B cell (primary cell): ENCODE measurements around the gene C3orf49. TPM values are rescaled to one million over a fixed set of nuclear protein-coding genes. Genes with fewer than 3 reads are reported as not detected.

Experiments
- ATAC-seq: fragments of 200-7000 bp; cut with Tn5 transposase; one replicate; pipeline ENCODE4 v1.10.0; 2021; ENCODE audit warnings: low read depth, mild to moderate bottlenecking, moderate number of reproducible peaks, moderate library complexity
- CTCF ChIA-PET: fragments of 350-600 bp; sonication (Branson Sonifier 250); formaldehyde crosslinking; loops from one replicate; lab custom pipeline; 2021; ENCODE audit warnings: antibody characterized with exemption, inconsistent platforms; lab: Charles Lee
- POLR2A ChIA-PET: fragments of 350-600 bp; sonication (Branson Sonifier 250); formaldehyde crosslinking; loops from one replicate; lab custom pipeline; 2021; ENCODE audit warnings: antibody characterized with exemption; lab: Charles Lee
- DNase-seq: peaks from one replicate; pipeline ENCODE4 v3.0.0; 2013
- H2AFZ ChIP-seq: 2 replicates; pipeline ENCODE4 v1.6.1; 2012; ENCODE audit warnings: mild to moderate bottlenecking, low read depth, low read length; ENCODE audit not compliant: insufficient read depth, poor library complexity, severe bottlenecking
- H3K27ac ChIP-seq, 2 donors: 1 replicate in 1 of 2; 2 replicates in 1 of 2; pipeline ENCODE4 v1.5.1; 2012 to 2013; ENCODE audit warnings: low read length in 2 of 2, mild to moderate bottlenecking in 2 of 2, moderate library complexity in 1 of 2
- H3K27me3 ChIP-seq, 4 experiments: fragments of 200-600 bp in 1 of 4; sonication (generic) in 1 of 4; replicated peaks in 1 of 4; 1 replicate in 2 of 4; 2 replicates in 2 of 4; pipeline versions ENCODE4 v1.6.1 to v1.7.0; 2013 to 2016; ENCODE audit warnings: low read length in 3 of 4, mild to moderate bottlenecking in 2 of 4, mixed read lengths in 1 of 4, moderate library complexity in 1 of 4; ENCODE audit not compliant: insufficient read depth in 4 of 4, control insufficient read depth in 3 of 4; ENCODE audit errors: control extremely low read depth in 1 of 4
- H3K36me3 ChIP-seq, 2 experiments: replicated peaks in 1 of 2; 1 replicate in 1 of 2; 2 replicates in 1 of 2; pipeline versions ENCODE4 v1.6.1 to v1.7.1; 2013; ENCODE audit warnings: low read length in 1 of 2; ENCODE audit not compliant: insufficient read depth in 2 of 2, control insufficient read depth in 1 of 2; ENCODE audit errors: control extremely low read depth in 1 of 2, extremely low read depth in 1 of 2
- H3K4me1 ChIP-seq, 2 donors: fragments of 200-600 bp in 1 of 2; sonication (generic) in 1 of 2; 1 replicate in 1 of 2; 2 replicates in 1 of 2; pipeline versions ENCODE4 v1.5.1 to v1.6.1; 2013 to 2017; ENCODE audit warnings: low read length in 2 of 2; ENCODE audit not compliant: control insufficient read depth in 2 of 2, insufficient read depth in 2 of 2
- H3K4me2 ChIP-seq: replicated peaks from 2 replicates; pipeline ENCODE3; 2012; ENCODE audit warnings: mild to moderate bottlenecking, low read depth, low read length; ENCODE audit not compliant: poor library complexity, severe bottlenecking
- H3K4me3 ChIP-seq, 5 experiments: fragments of 200-600 bp in 1 of 5; sonication (generic) in 1 of 5; 1 replicate in 3 of 5; 2 replicates in 2 of 5; pipeline versions ENCODE4 v1.5.1 to v1.7.0; 2011 to 2016; ENCODE audit warnings: low read length in 4 of 5, mild to moderate bottlenecking in 4 of 5, low read depth in 2 of 5, control low read depth in 1 of 5, moderate library complexity in 1 of 5; ENCODE audit not compliant: insufficient read depth in 1 of 5; ENCODE audit errors: control extremely low read depth in 1 of 5, extremely low read depth in 1 of 5
- H3K79me2 ChIP-seq: fragments of 200-600 bp; sonication (generic); one replicate; pipeline ENCODE4 v1.6.0; 2016; ENCODE audit warnings: low read length; ENCODE audit not compliant: control insufficient read depth, insufficient read depth
- H3K9ac ChIP-seq: fragments of 200-600 bp; sonication (generic); 2 replicates; pipeline ENCODE4 v1.6.1; 2017; ENCODE audit warnings: mild to moderate bottlenecking, low read length, moderate library complexity
- H3K9me3 ChIP-seq, 3 donors: one replicate each; pipeline versions ENCODE4 v1.6.1 to v1.7.1; 2013; ENCODE audit warnings: low read length in 2 of 3; ENCODE audit not compliant: control insufficient read depth in 2 of 3, insufficient read depth in 1 of 3; ENCODE audit errors: control extremely low read depth in 1 of 3
- H4K20me1 ChIP-seq: 2 replicates; pipeline ENCODE4 v1.6.0; 2012; ENCODE audit warnings: mild to moderate bottlenecking, low read length; ENCODE audit not compliant: insufficient read depth, control insufficient read depth, poor library complexity, severe bottlenecking
- H3K27ac Mint-ChIP-seq: one replicate; pipeline ENCODE4 v1.8.0; 2021; ENCODE audit warnings: mixed read lengths
- H3K27me3 Mint-ChIP-seq: one replicate; pipeline ENCODE4 v1.8.0; 2021; ENCODE audit warnings: mixed read lengths
- H3K4me1 Mint-ChIP-seq: one replicate; pipeline ENCODE4 v1.8.0; 2021; ENCODE audit warnings: mixed read lengths
- H3K4me3 Mint-ChIP-seq: one replicate; pipeline ENCODE4 v1.8.0; 2021; ENCODE audit warnings: mixed read lengths
- H3K9me3 Mint-ChIP-seq: one replicate; pipeline ENCODE4 v1.8.0; 2022; ENCODE audit warnings: mixed read lengths; ENCODE audit not compliant: insufficient read depth
- CTCF ChIP-seq: fragments of 200-600 bp; IDR thresholded peaks from one replicate; pipeline ENCODE4 v1.8.0; 2022; ENCODE audit warnings: antibody characterized with exemption, mild to moderate bottlenecking
- EZH2 ChIP-seq: IDR thresholded peaks from 2 replicates; pipeline ENCODE4 v1.6.1; 2012; ENCODE audit warnings: borderline replicate concordance, low read depth, mild to moderate bottlenecking, moderate library complexity, low read length; ENCODE audit not compliant: insufficient read depth, poor library complexity, severe bottlenecking
- WGBS: methylation state at CpG from one replicate; pipeline ENCODE4 v1.1.5; 2013; ENCODE audit warnings: missing lambda C conversion rate; ENCODE audit not compliant: insufficient coverage; 5-methylcytosine and 5-hydroxymethylcytosine counted together
- intact Hi-C: fragments of 100-400 bp; cut with micrococcal nuclease; formaldehyde crosslinking; loops from one replicate; pipeline ENCODE4 v1.10.0; 2022
- polyA plus RNA-seq: library from polyadenylated mRNA; depleted of rRNA; stranded (reverse); fragments of >200 nt; gene quantifications from 2 replicates; pipeline ENCODE4 v1.2.3, GENCODE V29; 2012
- total RNA-seq, 2 donors: library from RNA; stranded (reverse); fragments of 120-200 nt in 1 of 2; gene quantifications; 1 replicate in 1 of 2; 2 replicates in 1 of 2; pipeline versions ENCODE4 v1.2.3 to v1.2.4, GENCODE V29; 2013 to 2022

C3orf49 gene
- total and polyA plus RNA-seq, 2 donors (not counting 1 experiment from before 2014, with no cell fraction given) = not detected

GRCh38 chr3:63798949-63799348 is 20.1 kb upstream of the C3orf49 start:
- no peaks in the 10 kb centered on the region for H3K79me2 ChIP-seq
- no peaks in the 10 kb centered on the region for H3K36me3 ChIP-seq
- no peaks in the 10 kb centered on the region for H3K9me3 Mint-ChIP-seq
- H3K9me3 ChIP-seq = no peaks in the 10 kb centered on the region
- H3K4me1 Mint-ChIP-seq = no peaks in the 10 kb centered on the region
- no peaks in the 10 kb centered on the region for H4K20me1 ChIP-seq
- CTCF ChIA-PET = no interaction called here
- H3K27me3 Mint-ChIP-seq = peaks cover 4% of the 10 kb centered on the region
- no CpG with 5 or more reads among the region's 2 CpGs for WGBS
- H3K4me3 Mint-ChIP-seq = no peak overlapping the region
- TF ChIP-seq CTCF (no peak), EZH2 (no peak)
- no peak for ATAC-seq
- no peak overlapping the region for H3K27ac ChIP-seq
- no peak overlapping the region for H3K4me3 ChIP-seq
- DNase-seq = no peak
- POLR2A ChIA-PET = no interaction called here
- H2AFZ ChIP-seq = no peak overlapping the region
- no peaks in the 10 kb centered on the region for H3K4me1 ChIP-seq
- no peak overlapping the region for H3K4me2 ChIP-seq
- H3K27me3 ChIP-seq = peaks cover 0 to 4% (median 0%) of the 10 kb centered on the region in 4 experiments
- H3K9ac ChIP-seq = no peak overlapping the region
- intact Hi-C loops = no loop called here
- H3K27ac Mint-ChIP-seq = no peak overlapping the region

- Mint-ChIP-seq H3K27ac (no peak overlapping the region), H3K27me3 (peaks cover 4% of the 10 kb centered on the region), H3K9me3 (no peaks in the 10 kb centered on the region), H3K4me3 (no peak overlapping the region), H3K4me1 (no peaks in the 10 kb centered on the region)
- H3K9ac ChIP-seq = no peak overlapping the region
- intact Hi-C loops = no loop called here
- TF ChIP-seq CTCF = no peak
- no peak for TF ChIP-seq EZH2
- H3K9me3 ChIP-seq = no peaks in the 10 kb centered on the region
- H4K20me1 ChIP-seq = no peaks in the 10 kb centered on the region
- WGBS = no CpG with 5 or more reads among the region's 5 CpGs
- no peak overlapping the region for H3K27ac ChIP-seq
- ChIA-PET CTCF (no interaction called here), POLR2A (no interaction called here)
- H3K4me3 ChIP-seq = no peak overlapping the region
- H3K4me2 ChIP-seq = no peak overlapping the region
- no peaks in the 10 kb centered on the region for H3K36me3 ChIP-seq
- DNase-seq = no peak
- peaks cover 0 to 3% (median 0%) of the 10 kb centered on the region in 4 experiments for H3K27me3 ChIP-seq
- no peak overlapping the region for H2AFZ ChIP-seq
- no peaks in the 10 kb centered on the region for H3K4me1 ChIP-seq
- ATAC-seq = no peak
- no peaks in the 10 kb centered on the region for H3K79me2 ChIP-seq
Measured at GRCh38 chr3:63800097-63800496, 19.0 kb upstream of the C3orf49 start.
